GM13976 (cell line): Measurements from ENCODE around the gene PKDREJ.

Experiments used
- DNase-seq: peaks from one replicate; pipeline ENCODE4 v3.0.0; 2012; ENCODE audit warnings: low spot score
- in situ Hi-C: fragments of 300-500 bp; cut with MboI; formaldehyde crosslinking; loops from one replicate; pipeline ENCODE4 v1.12.0; 2022; ENCODE audit warnings: low sequenced_read_pairs, mixed read lengths, inconsistent platforms; ENCODE audit not compliant: unreplicated experiment
- TF ChIP-seq, protein P1 (sequence below): IDR thresholded peaks from 2 replicates; pipeline ENCODE4 v1.5.1; 2012; ENCODE audit warnings: borderline replicate concordance, mild to moderate bottlenecking; ENCODE audit not compliant: insufficient read depth; ENCODE audit errors: extremely low read depth, missing control alignments, control extremely low read depth

Gene PKDREJ

DNA sequence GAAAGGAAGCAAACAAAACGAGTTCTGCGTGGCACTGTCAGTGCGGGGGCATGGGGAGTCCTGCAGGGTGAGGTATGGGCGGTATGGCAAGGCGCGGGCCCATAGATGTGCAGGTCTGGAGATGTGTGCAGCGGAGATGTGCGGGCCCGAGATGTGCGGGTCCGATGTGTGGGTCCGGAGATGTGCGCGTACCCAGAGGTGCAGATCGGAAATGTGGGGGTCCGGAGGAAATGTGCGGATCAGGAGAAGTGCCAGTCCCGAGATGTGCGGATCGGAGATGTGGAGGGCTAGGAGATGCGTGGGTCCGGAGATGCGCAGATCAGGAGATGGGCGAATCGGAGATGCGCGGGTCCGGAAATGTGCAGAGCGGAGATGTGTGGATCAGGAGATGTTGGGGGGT is 49.0 kb downstream of the PKDREJ start:
- TF ChIP-seq, protein P1, sequence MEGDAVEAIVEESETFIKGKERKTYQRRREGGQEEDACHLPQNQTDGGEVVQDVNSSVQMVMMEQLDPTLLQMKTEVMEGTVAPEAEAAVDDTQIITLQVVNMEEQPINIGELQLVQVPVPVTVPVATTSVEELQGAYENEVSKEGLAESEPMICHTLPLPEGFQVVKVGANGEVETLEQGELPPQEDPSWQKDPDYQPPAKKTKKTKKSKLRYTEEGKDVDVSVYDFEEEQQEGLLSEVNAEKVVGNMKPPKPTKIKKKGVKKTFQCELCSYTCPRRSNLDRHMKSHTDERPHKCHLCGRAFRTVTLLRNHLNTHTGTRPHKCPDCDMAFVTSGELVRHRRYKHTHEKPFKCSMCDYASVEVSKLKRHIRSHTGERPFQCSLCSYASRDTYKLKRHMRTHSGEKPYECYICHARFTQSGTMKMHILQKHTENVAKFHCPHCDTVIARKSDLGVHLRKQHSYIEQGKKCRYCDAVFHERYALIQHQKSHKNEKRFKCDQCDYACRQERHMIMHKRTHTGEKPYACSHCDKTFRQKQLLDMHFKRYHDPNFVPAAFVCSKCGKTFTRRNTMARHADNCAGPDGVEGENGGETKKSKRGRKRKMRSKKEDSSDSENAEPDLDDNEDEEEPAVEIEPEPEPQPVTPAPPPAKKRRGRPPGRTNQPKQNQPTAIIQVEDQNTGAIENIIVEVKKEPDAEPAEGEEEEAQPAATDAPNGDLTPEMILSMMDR, result no peak
- in situ Hi-C loops, result no loop called here

DNA sequence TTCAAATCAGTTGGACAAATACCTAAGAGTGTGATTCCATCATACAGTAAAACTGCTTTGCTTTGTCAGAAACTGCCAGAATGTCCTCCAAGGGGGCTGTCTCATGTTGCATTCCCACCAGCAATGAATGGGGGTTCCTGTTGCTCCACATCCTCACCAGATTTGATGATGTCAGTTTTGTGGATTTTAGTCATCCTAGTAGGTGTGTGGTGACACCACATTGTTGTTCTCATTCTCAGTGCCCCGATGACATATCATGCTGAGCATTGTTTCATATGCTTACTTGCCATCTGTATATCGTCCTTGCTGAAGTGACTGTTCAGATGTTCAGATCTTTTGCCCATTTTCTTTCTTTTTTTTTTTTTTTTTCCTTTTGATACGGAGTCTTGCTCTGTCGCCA is 50.1 kb downstream of the PKDREJ start:
- in situ Hi-C loops, result no loop called here

More for the DNA sequence above, 49.0 kb downstream of the PKDREJ start:
- no peak for DNase-seq

DNA sequence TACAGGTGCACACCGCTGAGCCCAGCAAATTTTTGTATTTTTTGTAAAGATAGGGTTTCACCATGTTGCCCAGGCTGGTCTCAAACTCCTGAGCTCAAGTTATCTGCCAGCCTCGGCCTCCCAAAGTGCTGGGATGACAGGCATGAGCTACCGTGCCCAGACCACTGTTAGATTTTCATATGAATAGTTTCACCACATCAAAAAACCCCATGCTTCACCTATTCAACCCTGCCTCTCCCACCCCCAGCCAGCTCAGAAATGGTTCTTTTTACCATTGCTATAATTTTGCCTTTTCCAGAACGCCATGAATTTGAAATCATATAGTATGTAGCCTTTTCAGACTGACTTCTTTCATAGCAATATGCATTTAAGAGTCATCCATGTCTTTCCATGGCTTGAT is 50.9 kb downstream of the PKDREJ start:
- TF ChIP-seq, protein P1, result no peak
- in situ Hi-C loops, result no loop called here
- DNase-seq, result no peak

More for the DNA sequence above, 50.1 kb downstream of the PKDREJ start:
- no peak for DNase-seq
- TF ChIP-seq, protein P1, result no peak

- TF ChIP-seq, protein P1, result no peak
- in situ Hi-C loops, result no loop called here
- no peak for DNase-seq
These were observed 53.9 kb downstream of the PKDREJ start for GRCh38 chr22:46209262-46209661.
